ENCODE results near the gene CORO1C. TPM values are rescaled to one million over a fixed set of nuclear protein-coding genes. Genes with fewer than 3 reads are reported as not detected.
"Not testable (repeated sequence)": the region's sequence is repeated elsewhere in the genome, so short reads cannot be mapped to it uniquely, and the experiment has no call there.

The CORO1C gene
- total RNA-seq, 2 experiments from 2014 or later, result 30.9 to 35.7 TPM

- Mint-ChIP-seq H3K4me1 (peaks cover 79% of the 10 kb centered on the region), H3K36me3 (ENCODE audit: low read depth) (peaks cover 85% of the 10 kb centered on the region), H3K27ac (no peak overlapping the region), H3K4me3 (no peak overlapping the region), H3K9me3 (no peaks in the 10 kb centered on the region), H3K27me3 (no peaks in the 10 kb centered on the region)
- DNase-seq, result no peak
- POLR2A ChIA-PET, result interaction anchor here (1.1 kb wide), 1 partner anchor 9 kb away, joined by 4 read pairs; no protein-coding TSS in a partner anchor
- CTCF ChIA-PET, result interaction anchor here (1.0 kb wide), 1 partner anchor 41 kb away, joined by 3 read pairs; no protein-coding TSS in a partner anchor
Measured at GRCh38 chr12:108623577-108623976, 107.7 kb downstream of the CORO1C start.

GRCh38 chr12:108622921-108623514 lies 108.3 kb downstream of the CORO1C start:
- ChIA-PET POLR2A (interaction anchor here (1.1 to 10.8 kb wide), 2 partner anchors 8 to 10 kb away, joined by 4 to 213 read pairs; partner anchors contain the start of gene SELPLG), CTCF (interaction anchor here (8.6 kb wide), 1 partner anchor 9 kb away, joined by 215 read pairs; the partner anchor contains the start of gene SELPLG)
- Mint-ChIP-seq H3K9me3 (no peaks in the 10 kb centered on the region), H3K36me3 (ENCODE audit: low read depth) (peaks cover 85% of the 10 kb centered on the region), H3K4me1 (peaks cover 79% of the 10 kb centered on the region), H3K27ac (no peak overlapping the region), H3K27me3 (no peaks in the 10 kb centered on the region), H3K4me3 (no peak overlapping the region)
- no peak for DNase-seq

- Mint-ChIP-seq H3K9me3 (no peaks in the 10 kb centered on the region), H3K4me3 (no peak overlapping the region), H3K27me3 (no peaks in the 10 kb centered on the region), H3K36me3 (ENCODE audit: low read depth) (peaks cover 85% of the 10 kb centered on the region), H3K27ac (peak overlapping the region; percentile 64), H3K4me1 (peaks cover 81% of the 10 kb centered on the region)
- DNase-seq, result no peak
- POLR2A ChIA-PET, result interaction anchor here (10.8 kb wide), 1 partner anchor 9 kb away, joined by 213 read pairs; the partner anchor contains the start of gene SELPLG
- CTCF ChIA-PET, result interaction anchor here (1.4 to 8.6 kb wide), 2 partner anchors 10 to 24 kb away, joined by 3 to 215 read pairs; partner anchors contain the start of gene SELPLG
Measured at GRCh38 chr12:108622421-108622820, 108.9 kb downstream of the CORO1C start.

GRCh38 chr12:108621161-108621560 lies 110.2 kb downstream of the CORO1C start:
- POLR2A ChIA-PET, result interaction anchor here (1.5 to 10.8 kb wide), 2 partner anchors 10 to 59 kb away, joined by 5 to 213 read pairs; partner anchors contain the start of genes ISCU and SELPLG

GRCh38 chr12:108620236-108620879 lies 111.0 kb downstream of the CORO1C start:
- ChIA-PET POLR2A (interaction anchor here (1.5 to 10.8 kb wide), 3 partner anchors 11 to 58 kb away, joined by 5 to 213 read pairs (median 41); partner anchors contain the start of genes ISCU and SELPLG), CTCF (interaction anchor here (0.9 to 8.6 kb wide), 3 partner anchors 12 to 108 kb away, joined by 3 to 215 read pairs (median 51); partner anchors contain the start of genes ISCU, SART3 and SELPLG)
- H3K36me3 Mint-ChIP-seq (ENCODE audit: low read depth), result peaks cover 92% of the 10 kb centered on the region
- peak overlapping the region; percentile 44 for H3K27ac Mint-ChIP-seq
- H3K27me3 Mint-ChIP-seq, result no peaks in the 10 kb centered on the region
- DNase-seq, result no peak
- H3K4me3 Mint-ChIP-seq, result no peak overlapping the region
- peaks cover 88% of the 10 kb centered on the region for H3K4me1 Mint-ChIP-seq
- H3K9me3 Mint-ChIP-seq, result peaks cover 16% of the 10 kb centered on the region

More at GRCh38 chr12:108621161-108621560, 110.2 kb downstream of the CORO1C start:
- H3K9me3 Mint-ChIP-seq, result peaks cover 9% of the 10 kb centered on the region
- peak overlapping the region; percentile 28 for H3K27ac Mint-ChIP-seq
- H3K4me3 Mint-ChIP-seq, result no peak overlapping the region
- peaks cover 88% of the 10 kb centered on the region for H3K4me1 Mint-ChIP-seq
- no peaks in the 10 kb centered on the region for H3K27me3 Mint-ChIP-seq
- no peak for DNase-seq
- CTCF ChIA-PET, result interaction anchor here (0.9 to 8.6 kb wide), 3 partner anchors 11 to 109 kb away, joined by 3 to 215 read pairs (median 3); partner anchors contain the start of gene SELPLG
- peaks cover 92% of the 10 kb centered on the region for H3K36me3 Mint-ChIP-seq (ENCODE audit: low read depth)

- Mint-ChIP-seq H3K27ac (no peak overlapping the region), H3K4me1 (peaks cover 87% of the 10 kb centered on the region), H3K9me3 (peaks cover 16% of the 10 kb centered on the region), H3K27me3 (no peaks in the 10 kb centered on the region), H3K4me3 (no peak overlapping the region), H3K36me3 (ENCODE audit: low read depth) (peaks cover 92% of the 10 kb centered on the region)
- CTCF ChIA-PET, result interaction anchor here (0.6 to 8.6 kb wide), 11 partner anchors 13 to 760 kb away, joined by 3 to 215 read pairs (median 20); partner anchors contain the start of genes ISCU, SART3 and SELPLG
- POLR2A ChIA-PET, result interaction anchor here (3.7 to 10.8 kb wide), 3 partner anchors 12 to 55 kb away, joined by 31 to 213 read pairs (median 41); partner anchors contain the start of genes ISCU and SELPLG
- no peak for DNase-seq
Measured at GRCh38 chr12:108619369-108620160, 111.8 kb downstream of the CORO1C start.

GRCh38 chr12:108618953-108619274 lies 112.4 kb downstream of the CORO1C start:
- not testable (repeated sequence) for H3K27me3 Mint-ChIP-seq, DNase-seq, H3K4me3 Mint-ChIP-seq
- H3K9me3 Mint-ChIP-seq, result peaks cover 16% of the 10 kb centered on the region
- peak overlapping the region; percentile 68 for H3K27ac Mint-ChIP-seq
- CTCF ChIA-PET, result interaction anchor here (0.6 to 8.6 kb wide), 22 partner anchors 10 to 761 kb away, joined by 3 to 215 read pairs (median 8); partner anchors contain the start of genes ALKBH2, ISCU, SART3 and SELPLG
- peaks cover 90% of the 10 kb centered on the region for H3K36me3 Mint-ChIP-seq (ENCODE audit: low read depth)
- POLR2A ChIA-PET, result interaction anchor here (1.2 to 10.8 kb wide), 5 partner anchors 13 to 58 kb away, joined by 4 to 213 read pairs (median 31); partner anchors contain the start of genes ISCU, SART3 and SELPLG
- H3K4me1 Mint-ChIP-seq, result peaks cover 85% of the 10 kb centered on the region

- Mint-ChIP-seq H3K27me3 (no peaks in the 10 kb centered on the region), H3K4me1 (peaks cover 79% of the 10 kb centered on the region), H3K27ac (peak overlapping the region; percentile 68), H3K4me3 (no peak overlapping the region), H3K9me3 (peaks cover 16% of the 10 kb centered on the region), H3K36me3 (ENCODE audit: low read depth) (peaks cover 84% of the 10 kb centered on the region)
- DNase-seq, result peak; percentile 75
- ChIA-PET POLR2A (interaction anchor here (0.9 to 10.8 kb wide), 12 partner anchors 12 to 265 kb away, joined by 3 to 213 read pairs (median 5); partner anchors contain the start of genes ISCU, SART3 and SELPLG), CTCF (interaction anchor here (0.6 to 8.6 kb wide), 47 partner anchors 10 to 481 kb away, joined by 3 to 215 read pairs (median 4); partner anchors contain the start of genes ALKBH2, ISCU, SART3 and SELPLG)
Measured at GRCh38 chr12:108618079-108618952, 113.0 kb downstream of the CORO1C start.

- Mint-ChIP-seq H3K36me3 (ENCODE audit: low read depth) (peaks cover 73% of the 10 kb centered on the region), H3K9me3 (peaks cover 16% of the 10 kb centered on the region), H3K27ac (peak overlapping the region; percentile 88), H3K4me3 (peak overlapping the region; percentile 28), H3K27me3 (no peaks in the 10 kb centered on the region), H3K4me1 (peaks cover 72% of the 10 kb centered on the region)
- DNase-seq, result peak; percentile 77
- ChIA-PET CTCF (interaction anchor here (0.6 to 8.6 kb wide), 42 partner anchors 9 to 482 kb away, joined by 3 to 215 read pairs (median 4); partner anchors contain the start of genes ALKBH2, ISCU, SART3 and SELPLG), POLR2A (interaction anchor here (0.5 to 10.8 kb wide), 16 partner anchors 8 to 266 kb away, joined by 3 to 213 read pairs (median 4); partner anchors contain the start of genes ISCU, SART3 and SELPLG)
Measured at GRCh38 chr12:108616941-108617858, 114.1 kb downstream of the CORO1C start.

- peaks cover 64% of the 10 kb centered on the region for H3K36me3 Mint-ChIP-seq (ENCODE audit: low read depth)
- H3K4me1 Mint-ChIP-seq, result peaks cover 71% of the 10 kb centered on the region
- no peak for DNase-seq
- ChIA-PET CTCF (interaction anchor here (1.6 to 8.6 kb wide), 8 partner anchors 16 to 334 kb away, joined by 3 to 215 read pairs (median 20); partner anchors contain the start of gene SELPLG), POLR2A (interaction anchor here (1.1 to 10.8 kb wide), 6 partner anchors 8 to 56 kb away, joined by 3 to 213 read pairs (median 30); partner anchors contain the start of genes ISCU, SART3 and SELPLG)
- H3K4me3 Mint-ChIP-seq, result no peak overlapping the region
- peaks cover 2% of the 10 kb centered on the region for H3K27me3 Mint-ChIP-seq
- H3K27ac Mint-ChIP-seq, result peak overlapping the region; percentile 88
- peaks cover 16% of the 10 kb centered on the region for H3K9me3 Mint-ChIP-seq
Measured at GRCh38 chr12:108616359-108616758, 115.0 kb downstream of the CORO1C start.

Data from activated CD4-positive, alpha-beta memory T cell treated with anti-CD3 and anti-CD28 coated beads, Interleukin-2, amount 10 ng/mL, durations not matched to agents 7 days and 5 days (primary cell).